NCI-H526 treated with DMSO at 0.1 percent for 48 hours (cell line): ENCODE data around the gene PLXNB1.

Experiments used
- DNase-seq: peaks from one replicate; lab custom pipeline; 2025; lab: John Stamatoyannopoulos, UW

The PLXNB1 gene

DNA sequence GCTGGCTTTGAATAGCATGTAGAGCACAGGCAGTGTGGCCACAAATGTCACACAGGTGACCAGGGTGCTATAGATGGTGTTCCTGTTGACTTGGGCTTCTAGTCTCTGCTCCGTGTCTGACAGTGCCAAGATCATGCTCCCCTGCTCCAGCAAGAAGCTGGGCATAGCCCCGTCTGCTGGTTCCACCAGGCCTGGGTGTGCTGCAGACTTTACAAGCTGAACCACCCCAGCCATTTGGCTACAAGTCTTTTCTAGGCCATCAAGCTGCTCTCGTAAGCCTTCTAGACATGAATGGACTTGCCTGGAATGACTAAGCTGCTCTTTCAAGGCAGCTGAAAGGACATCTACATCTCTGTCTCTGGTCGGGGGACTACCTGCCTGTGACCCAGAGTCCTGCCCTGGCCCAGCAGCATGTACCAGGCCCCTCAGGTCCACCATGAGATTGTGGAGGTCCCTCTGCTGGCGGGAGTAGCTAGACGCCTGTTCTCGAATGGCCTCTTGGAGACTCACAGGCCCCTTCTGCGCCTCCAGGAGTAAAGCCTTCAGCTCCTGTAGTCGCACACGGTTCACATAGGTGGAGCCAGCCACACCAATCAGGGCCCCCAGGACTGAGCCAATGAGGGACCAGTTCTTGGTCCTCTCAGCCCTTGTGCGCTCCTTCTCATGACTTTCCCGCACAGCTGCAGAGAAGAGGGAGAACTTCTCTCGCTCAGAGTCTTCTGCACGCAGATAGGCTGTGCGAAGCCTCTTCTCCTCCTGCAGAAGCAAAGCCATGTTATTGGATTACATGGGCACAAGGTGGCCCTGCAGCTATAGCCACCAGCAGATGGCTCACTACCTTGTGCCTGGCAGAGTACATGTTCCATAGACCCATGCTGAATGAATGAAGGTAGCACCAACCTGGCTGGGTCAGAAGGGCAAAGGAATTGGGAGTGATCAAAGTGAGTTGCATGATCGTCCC, 2.8 kb upstream of the PLXNB1 start:
- no peak for DNase-seq

DNA sequence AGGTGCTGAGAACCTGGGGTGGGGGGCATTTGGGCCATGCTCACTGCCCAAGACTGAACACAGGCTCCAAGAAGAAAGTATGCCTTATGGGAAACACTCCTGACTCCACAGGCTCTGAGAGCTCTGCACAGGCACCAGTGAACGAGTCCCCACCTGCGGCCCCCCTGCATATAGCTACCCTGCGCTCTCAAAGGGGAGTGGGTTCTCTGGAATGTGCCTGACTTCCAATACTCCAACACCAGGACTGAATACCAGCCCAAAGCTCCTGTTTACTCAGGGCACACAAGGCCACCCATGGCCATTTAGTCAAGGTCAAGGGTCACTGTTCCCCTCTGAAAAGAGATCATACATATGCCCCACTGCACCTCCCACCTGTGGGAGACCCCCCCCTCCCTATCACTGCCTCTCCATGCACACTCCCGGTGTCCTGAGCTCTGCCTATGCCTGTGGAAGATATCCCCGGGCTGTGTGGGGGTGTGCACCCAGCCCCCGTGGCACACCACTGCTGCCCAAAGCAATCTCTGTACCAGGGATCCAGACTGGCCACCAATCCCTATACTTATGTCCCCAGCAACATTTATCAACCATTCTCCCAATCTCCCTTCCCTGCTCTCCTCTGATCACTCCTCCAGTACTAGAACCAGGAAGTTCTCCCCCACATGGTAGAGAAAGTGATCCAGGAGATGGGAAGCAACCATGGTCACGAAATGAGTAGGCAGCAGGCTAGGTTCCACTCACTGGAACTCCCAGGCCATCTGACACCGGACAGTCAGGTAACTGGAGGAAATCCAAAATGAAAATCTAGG, 1.5 kb upstream of the PLXNB1 start:
- no peak for DNase-seq

DNA sequence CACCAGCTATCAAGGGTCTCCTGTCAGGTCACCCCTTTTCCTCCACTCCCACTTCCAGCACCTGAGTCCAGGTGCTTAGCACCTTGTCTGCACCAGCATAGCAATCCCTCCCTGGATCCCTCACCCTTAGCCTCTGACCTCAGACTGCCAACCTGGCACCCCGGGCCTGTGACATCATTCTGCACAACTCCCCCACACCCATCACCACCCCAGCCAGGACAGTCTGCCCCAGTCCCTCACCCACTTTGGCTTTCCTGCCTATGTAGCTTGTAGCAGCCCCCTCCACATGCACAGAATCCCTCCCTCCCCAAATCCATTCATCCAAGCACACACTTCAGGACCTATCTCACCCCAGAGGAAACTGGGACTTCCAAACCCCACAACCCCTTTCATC, 819 bp upstream of the PLXNB1 start:
- no peak for DNase-seq

DNA sequence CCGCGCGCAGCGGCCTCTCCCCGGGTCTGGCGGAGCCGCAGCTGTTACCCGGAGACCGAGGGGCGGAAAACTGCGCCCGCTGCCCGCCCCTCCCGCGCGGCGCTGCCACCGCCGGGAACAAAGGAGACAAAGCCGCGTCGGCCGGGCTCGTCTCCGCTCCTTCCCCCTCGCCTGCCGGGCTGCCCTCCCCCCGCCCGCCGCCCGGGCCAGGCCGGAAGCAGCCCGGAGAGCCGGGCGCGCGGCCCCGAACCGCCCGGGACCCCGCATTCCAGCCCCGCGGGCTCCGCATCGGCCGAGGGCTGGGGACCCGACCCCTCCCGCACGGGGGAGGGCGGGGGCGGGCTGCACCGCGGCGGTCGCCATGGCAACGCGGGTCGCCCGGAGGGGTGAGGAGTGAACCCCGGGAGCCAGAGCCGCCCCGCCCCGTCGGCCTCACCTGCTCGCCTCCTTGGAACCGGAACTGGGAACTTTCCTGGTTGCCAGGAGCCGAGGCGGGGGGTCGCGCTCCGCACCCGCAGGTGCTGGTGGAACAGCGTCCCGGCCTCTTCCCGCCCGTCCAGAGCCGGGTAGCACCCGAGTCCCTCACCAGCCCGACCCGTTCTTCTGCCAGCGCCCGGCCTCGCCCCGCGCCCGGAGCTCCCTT, 448 bp downstream of the PLXNB1 start:
- peak; percentile 58 for DNase-seq

DNA sequence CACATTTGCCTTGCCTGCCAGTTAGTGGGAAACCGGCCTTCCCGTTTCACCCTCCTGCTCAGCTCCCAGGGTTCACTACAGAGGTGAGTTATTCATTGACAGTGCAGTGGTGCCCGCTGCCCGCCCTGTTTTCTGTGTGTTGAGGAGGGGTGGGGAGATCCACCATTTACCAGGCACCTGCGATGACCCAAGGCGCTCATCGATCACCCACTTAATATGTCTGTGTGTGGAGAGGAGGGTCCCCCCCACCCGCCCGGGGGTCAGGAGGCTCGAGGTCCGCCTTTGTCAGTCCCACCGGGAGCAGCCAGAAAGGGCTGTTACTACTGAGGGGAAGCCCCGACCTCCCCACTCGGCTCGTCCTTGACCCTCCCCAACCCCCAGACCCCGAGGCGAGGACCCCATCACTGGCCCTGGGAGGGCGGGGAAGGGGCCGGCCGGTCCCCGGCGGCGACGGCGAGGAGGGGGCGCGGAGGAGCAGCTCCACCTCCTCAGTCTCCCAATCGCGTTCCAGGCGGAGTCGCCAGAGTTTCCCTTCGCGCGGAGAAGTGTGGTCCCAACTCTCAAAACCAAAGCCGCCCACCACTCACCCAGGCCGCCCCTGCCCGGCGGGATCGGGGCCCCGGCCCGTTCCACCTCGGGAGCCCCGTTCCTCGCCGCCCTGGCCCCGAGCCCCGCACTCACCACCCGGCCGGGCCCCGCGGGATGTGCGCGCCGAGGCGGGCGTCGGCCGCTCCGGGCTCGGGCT, 1.1 kb downstream of the PLXNB1 start:
- peak; percentile 30 for DNase-seq

DNA sequence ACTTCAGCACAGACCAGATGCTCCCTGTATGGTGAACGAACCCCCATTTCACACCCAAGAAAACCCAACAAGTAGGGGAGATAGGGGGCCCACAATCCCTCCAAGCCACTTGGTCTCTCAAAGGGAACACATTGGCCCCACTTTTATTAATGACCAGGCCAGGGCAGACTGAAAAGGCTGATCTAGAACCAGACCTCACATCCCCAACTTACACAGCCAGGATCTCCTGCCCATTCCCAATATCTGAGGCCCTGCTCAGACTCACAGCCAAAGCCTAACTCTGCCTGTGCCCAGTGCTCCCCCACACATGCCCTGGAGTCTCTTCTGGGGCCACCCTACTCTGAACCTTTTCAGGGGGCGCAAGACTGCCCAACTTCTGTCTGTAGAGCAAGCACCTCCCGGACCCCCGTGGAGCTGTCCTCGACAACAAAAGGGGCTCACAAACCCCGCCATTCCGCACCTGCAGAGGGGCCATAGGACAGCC, 1.8 kb downstream of the PLXNB1 start:
- no peak for DNase-seq

DNA sequence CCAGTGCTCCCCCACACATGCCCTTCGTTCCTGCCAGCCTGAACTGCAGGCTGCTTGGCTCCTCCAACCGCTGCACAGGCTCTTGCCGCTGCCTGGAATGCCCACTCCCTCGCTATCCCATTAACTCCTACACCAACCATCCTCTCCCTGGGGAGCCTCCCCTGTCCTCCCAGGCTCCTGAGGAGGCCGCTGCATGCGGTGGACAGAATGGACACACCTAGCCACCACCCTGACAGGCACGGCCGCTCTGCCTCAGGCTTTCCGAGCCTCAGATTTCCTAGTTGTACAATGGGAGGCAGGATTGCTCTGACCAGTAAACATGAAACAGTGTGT, 2.3 kb downstream of the PLXNB1 start:
- DNase-seq: no peak

DNA sequence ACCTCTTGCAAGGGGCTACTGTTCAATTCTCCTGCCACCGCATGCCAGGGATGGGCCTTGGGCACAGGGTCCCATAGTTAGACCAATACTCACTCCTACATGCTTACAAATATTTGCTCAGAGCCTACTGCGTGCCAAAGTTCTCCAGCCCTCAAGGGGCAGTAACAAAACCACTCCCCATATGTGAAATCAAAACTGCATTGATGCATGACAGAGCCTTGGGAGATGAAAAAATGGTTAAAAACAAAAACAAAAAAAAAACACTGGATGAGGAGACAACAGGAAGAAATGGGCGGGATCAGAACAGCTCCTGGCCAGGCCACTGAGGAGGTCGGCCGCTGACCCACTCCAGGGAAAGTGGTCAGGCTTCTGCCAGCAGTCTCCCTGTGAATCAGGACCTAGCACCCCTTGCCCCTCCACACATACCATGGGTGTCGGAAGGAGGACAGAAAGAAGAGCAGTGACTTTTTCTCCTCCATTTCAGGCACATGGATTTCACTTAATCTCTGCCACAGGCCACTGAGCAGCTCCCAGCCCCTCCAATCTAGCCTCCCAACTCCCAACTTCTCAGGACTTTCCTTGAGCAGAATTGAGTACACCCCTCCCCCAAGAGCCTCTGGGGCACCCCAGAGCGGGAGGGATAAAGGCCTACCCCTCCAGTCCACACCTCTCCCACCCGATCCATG, 2.8 kb downstream of the PLXNB1 start:
- DNase-seq: no peak

DNA sequence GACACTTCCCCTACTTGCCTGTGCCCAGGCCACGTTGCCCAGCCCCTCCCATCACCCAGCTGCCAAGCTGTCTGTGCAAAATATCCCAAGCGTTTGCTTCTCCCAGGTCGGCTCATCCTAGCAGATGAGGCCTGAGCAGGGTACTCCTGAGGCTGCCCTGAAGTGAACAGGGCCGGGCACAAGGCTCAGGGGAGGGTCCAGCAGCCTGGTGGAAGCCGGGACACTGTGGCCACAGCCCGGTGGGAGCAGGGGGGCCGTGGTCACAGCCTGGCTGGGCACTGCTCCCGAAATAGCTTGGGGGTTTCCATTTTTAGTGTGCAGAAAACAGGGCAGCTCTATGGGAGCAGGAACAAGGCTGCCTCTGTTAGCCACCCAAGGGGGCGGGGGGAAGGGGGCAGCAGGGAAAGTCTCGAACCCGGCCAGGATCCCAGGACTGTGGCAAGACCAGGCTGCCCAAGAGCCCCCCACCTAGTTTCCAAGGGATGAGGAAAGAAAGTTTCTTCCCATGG, 3.4 kb downstream of the PLXNB1 start:
- DNase-seq: no peak

DNA sequence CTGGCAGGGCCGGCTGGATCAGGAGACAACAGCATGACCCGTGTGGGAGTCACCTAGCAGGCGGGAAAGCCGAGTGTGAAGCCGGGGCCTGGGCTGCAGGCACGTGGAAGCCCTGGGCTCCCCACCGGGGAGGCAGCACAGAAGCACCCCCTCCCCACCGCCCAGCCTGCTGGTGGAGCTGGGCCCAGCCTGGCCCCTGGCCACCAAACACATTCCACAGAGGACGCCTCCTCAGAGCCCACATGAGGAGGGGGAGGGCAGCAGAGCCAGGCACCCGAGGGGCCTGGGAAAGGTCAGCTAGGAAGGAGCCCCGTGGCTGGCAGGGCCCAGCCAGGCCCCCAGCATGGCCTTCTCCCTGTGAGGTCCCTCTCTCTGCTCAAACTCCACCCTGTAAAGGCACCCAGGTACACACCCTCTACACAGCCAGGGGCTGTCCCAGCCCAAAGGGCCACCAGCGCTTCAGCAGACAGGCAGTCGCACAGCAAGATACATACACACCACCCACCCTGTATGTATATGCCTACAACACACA, 4.5 kb downstream of the PLXNB1 start:
- DNase-seq: no peak

DNA sequence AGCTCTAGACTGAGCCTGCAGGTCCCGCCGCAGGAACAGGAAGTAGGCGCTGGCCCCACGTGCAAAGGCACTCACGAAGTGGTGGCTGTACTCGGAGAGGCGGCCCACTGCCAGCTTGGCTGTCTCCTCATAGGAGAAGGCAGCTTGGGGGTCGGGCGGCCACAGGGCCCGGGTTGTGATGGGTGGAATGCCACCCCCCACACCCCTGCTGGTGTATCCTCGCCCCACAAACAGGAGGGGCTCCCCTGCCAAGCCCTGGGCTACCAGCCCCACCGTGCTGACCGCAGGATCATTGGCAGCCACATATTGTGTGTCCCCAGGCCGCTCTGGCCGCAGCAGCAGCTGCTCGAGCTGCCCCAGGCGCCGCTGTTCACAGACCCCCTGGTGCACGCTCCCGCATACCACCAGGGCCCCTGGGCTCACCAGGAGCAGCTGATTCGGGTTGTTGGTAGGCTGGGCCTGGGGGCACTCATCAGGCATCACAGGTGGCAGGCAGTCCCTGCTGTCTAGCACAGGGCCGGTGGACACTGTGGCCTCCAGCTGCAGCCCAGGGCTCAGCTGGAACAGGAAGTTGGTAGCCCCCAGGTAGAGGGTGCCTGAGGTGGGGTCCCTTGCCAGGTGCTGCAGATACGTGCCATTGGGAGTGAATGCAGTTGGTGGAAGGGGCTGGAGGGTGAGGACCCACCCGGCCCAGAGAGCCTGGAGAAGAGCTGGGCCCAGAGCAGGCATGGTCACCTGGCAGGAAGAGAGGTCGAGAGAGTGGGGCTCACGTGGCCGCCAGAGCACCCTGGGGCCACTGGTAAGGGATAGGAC, 5.8 kb downstream of the PLXNB1 start:
- no peak for DNase-seq

DNA sequence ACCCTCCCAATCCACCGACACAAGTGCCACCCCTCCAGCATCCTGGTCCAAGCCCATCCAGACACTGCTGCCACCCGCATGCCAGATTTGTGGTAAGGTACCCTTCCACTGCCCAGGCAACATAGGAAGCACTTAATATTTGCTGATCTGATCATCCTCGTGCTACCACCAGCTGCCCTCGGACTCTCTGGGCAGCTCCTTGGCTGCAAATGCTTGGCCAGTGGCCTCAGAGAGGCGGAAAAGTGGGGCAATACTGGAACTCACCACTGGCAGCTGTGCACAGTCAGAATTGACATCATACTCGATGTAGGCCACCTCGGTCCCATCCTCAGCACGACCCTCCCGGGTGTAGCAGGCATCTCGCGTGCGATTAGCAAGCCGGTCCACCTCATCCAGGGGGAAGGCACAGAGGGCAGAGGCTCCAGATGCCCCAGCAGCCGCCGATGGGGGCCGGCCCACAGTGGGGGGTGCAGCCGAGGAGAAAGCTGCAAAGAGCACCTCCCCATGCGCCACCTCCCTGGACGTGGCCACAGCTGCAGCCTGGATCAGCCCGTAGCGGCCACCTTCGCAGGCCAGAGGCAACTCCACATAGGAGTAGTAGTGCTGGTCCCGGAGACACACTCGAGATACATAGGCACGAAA, 6.5 kb downstream of the PLXNB1 start:
- DNase-seq: no peak

DNA sequence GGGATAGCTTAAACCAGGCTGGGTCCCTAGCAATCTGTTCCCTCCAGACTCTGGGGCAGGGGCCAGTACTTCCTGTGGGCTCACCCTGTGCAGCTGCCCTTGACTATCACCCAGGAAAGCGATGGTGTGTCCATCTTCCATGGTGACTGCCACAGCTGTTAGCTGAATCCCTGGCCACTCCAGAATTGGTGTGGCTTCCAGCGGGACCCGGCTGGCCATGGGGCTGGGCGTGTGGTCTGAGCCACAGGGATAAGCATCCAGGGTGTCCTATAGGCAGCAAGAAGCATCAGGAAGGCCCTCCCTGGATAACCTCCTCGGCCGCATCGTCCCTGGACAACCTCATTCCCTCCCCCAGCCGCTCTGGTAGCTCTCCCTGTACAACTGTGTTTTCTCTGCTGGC, 7.2 kb downstream of the PLXNB1 start:
- no peak for DNase-seq

DNA sequence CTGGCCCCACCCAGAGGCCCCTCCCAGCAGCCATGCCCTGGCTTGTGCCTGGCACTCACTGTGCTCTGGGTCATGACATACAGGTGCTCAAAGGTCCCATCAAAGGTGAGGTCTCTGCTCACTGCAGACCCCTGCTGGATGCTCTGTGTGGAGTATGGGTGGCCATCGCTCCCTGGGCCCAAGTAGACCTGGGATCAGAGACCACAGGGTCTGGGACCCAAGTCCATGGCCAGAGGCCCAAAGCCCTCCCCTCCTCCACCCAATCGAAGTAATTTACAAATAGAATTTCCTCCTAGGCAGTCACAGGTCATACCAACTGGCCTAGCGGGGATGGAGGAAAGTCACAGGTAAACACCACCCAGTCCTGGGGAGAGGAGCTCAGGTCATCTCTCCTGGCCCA, 7.6 kb downstream of the PLXNB1 start:
- DNase-seq: no peak

DNA sequence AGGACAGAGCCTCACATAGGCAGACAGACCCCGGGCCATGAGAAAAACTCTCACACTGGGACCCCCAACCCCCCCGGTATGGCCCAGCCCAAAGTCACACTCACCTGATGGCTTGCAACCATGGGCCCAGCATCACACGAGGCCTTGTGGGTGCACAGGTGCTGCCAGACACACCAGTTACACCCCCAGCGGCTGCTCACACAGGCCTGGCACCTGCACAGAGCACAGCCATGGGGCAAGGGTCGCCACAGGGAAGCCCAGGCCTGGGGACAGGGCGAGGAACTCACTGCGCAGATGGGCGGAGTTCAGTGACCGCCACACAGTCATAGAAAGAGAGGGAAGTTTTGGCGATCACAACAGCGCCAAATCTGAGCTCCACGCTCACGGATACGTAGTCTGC, 9.3 kb downstream of the PLXNB1 start:
- DNase-seq: no peak

DNA sequence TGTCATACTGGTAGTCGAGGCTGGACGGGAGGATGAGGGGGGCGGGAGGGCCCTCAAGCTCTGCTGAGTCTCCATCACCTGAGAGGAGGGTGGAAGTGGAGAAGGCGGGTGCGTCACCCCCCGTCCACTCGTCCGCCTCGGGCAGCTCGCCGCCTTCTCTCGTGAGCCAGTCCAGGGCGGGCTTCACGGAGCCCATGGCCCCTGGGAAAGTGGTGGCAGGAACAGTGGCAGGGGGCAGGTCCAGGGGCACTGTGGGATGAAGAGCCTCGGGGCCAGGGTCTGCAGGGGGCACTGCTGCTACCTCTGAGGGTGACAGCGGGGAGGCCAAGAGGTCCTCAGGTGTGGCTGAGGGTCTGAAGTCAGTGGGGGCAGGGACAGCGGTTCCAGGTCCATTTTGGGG, 10.3 kb downstream of the PLXNB1 start:
- DNase-seq: no peak

DNA sequence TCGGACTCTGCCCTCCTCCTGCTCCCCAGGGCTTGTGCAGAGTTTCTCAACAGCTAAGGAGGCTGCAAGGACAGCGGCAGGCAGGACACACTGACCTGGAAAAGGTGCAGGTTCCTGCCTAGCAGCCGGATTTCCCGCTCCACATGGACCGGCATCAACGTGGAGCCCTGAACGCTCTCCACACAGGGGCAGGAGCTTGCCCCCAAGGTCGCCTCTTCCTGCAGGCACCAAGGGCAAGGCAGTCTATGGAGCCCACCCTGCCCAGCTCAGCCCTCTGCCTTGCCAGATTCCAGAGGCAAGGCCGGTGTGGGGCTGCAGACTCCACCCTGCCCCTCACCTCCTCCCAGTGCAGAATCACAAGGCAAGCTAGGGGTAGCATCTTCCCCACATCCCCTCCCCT, 10.7 kb downstream of the PLXNB1 start:
- no peak for DNase-seq

DNA sequence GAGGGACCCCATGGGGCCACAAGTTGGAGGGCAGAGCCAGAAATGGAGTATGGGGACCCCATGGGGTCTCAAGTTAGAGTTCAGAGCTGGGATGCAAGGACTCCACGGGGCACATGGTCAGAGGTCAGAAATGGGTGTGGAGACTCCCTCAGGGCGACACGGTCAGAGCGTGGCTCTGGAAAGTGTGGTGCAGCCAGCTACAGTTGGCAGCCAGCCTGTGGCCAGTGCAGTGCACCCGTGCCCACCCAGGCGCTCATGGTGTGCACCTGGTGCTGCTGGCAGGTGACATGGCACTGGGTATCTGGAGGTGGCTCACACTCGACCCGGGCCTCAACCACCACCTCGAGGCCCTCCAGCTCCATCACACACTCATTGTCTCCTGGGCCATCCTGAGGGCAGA, 11.2 kb downstream of the PLXNB1 start:
- DNase-seq: no peak

DNA sequence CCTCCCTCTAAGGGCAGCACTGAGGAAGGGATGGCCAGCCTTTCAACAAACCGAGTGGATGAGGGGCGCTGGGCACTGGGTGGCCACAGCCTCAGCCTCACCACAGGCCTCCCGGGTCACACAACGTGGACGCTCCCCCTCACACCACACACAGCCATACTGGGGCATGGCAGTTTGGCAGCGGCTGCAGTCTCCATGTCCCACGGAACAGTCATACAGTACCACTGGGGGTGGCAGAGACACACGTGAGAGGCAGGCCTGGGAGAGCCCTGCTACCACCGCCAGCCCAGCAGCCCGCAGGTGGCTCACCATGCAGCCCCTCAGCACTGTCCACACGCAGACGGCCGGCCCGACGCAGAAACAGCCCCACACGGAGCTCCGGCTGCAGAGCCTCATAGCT, 11.7 kb downstream of the PLXNB1 start:
- DNase-seq: no peak
